ENCODE measurements around the gene SVEP1.
A peak's percentile ranks its signal among the peaks of the same experiment; 100 is the strongest.

Gene SVEP1

DNA sequence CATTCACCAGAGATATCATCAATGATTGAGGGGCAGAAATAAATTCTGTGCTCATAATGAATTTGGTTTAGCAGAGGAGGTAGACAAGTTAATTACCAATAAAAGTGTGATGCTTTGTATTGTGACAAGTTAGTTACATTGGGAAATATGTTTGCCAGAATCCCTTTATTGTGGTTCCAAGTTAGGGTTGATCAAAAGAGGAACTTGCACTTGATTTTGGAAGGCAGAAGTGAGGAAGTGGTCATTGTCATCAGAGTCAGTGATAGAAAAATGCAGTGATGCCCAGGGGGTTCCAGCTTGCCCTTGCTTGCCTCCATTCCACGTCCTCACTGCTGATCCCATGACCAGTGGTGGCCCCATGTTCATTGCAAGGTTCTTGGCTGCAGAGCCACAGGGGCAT is 69.7 kb downstream of the SVEP1 start:
- TF ChIP-seq CTCF (IDR thresholded peaks at IDR 0.05; ENCODE audit: low read depth, low read length) = no peak
- TF ChIP-seq MYC (IDR thresholded peaks at IDR 0.05; ENCODE audit: low read depth, low read length) = no peak
- TF ChIP-seq POLR2A (IDR thresholded peaks at IDR 0.05; ENCODE audit: extremely low read depth, insufficient read length) = no peak
- TF ChIP-seq, protein P1, sequence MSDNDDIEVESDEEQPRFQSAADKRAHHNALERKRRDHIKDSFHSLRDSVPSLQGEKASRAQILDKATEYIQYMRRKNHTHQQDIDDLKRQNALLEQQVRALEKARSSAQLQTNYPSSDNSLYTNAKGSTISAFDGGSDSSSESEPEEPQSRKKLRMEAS (IDR thresholded peaks at IDR 0.05; ENCODE audit: low read depth, low read length) = no peak
- peak; percentile 21 for DNase-seq (ENCODE audit: low read depth)
- H3K4me3 ChIP-seq (ENCODE audit: low read depth, low read length) = no peak overlapping the region

DNA sequence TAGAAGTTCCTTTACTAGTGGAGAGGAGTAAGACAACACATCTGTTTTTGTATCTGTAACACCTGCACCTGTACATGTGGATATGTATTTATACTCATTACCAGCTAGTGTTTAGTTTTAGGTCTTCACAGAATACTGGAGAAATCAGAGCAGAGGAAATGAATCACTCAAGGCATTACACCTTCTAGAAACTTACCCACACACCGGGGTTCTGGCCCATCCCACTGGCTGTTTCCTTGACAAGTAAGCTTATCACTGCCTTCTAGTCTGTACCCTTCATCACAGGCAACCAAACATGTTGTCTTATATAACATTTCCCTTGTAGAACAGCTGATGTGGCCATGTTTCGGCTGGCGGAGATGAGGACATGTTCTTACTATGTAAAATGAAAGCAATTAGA is 76.7 kb downstream of the SVEP1 start:
- TF ChIP-seq CTCF (IDR thresholded peaks at IDR 0.05; ENCODE audit: low read depth, low read length) = no peak
- no peak for TF ChIP-seq MYC (IDR thresholded peaks at IDR 0.05; ENCODE audit: low read depth, low read length)
- TF ChIP-seq, protein P1 (IDR thresholded peaks at IDR 0.05; ENCODE audit: low read depth, low read length) = no peak
- TF ChIP-seq POLR2A (IDR thresholded peaks at IDR 0.05; ENCODE audit: extremely low read depth, insufficient read length) = no peak
- no peak overlapping the region for H3K4me3 ChIP-seq (ENCODE audit: low read depth, low read length)
- DNase-seq (ENCODE audit: low read depth) = no peak

DNA sequence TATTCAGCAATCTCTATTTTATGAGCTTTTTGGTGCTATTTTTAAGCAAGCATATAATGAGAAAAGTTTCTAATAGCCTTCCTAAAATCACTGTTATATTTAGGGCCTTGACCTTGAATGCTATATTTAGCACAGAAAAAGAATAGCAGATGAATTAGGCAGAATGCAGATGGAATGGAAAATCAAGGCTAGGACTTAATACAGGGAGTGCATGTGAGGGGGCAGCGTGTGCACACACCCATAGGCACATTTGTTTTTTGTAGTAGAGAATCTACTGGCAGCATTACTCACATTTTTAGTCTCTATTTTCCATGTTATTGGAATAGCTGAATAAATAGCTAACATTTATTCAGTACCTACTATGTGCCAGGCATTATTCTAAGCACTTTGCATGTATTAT is 79.9 kb downstream of the SVEP1 start:
- no peak overlapping the region for H3K4me3 ChIP-seq (ENCODE audit: low read depth, low read length)
- no peak for DNase-seq (ENCODE audit: low read depth)
- no peak for TF ChIP-seq MYC (IDR thresholded peaks at IDR 0.05; ENCODE audit: low read depth, low read length)
- TF ChIP-seq, protein P1 (IDR thresholded peaks at IDR 0.05; ENCODE audit: low read depth, low read length) = no peak
- TF ChIP-seq POLR2A (IDR thresholded peaks at IDR 0.05; ENCODE audit: extremely low read depth, insufficient read length) = no peak
- no peak for TF ChIP-seq CTCF (IDR thresholded peaks at IDR 0.05; ENCODE audit: low read depth, low read length)

GRCh38 chr9:110487196-110487595 is 92.3 kb downstream of the SVEP1 start:
- H3K4me3 ChIP-seq (ENCODE audit: low read depth, low read length) = no peak overlapping the region
- DNase-seq (ENCODE audit: low read depth) = no peak
- TF ChIP-seq MYC (IDR thresholded peaks at IDR 0.05; ENCODE audit: low read depth, low read length) (no peak), CTCF (IDR thresholded peaks at IDR 0.05; ENCODE audit: low read depth, low read length) (no peak), POLR2A (IDR thresholded peaks at IDR 0.05; ENCODE audit: extremely low read depth, insufficient read length) (no peak)
- TF ChIP-seq, protein P1 (IDR thresholded peaks at IDR 0.05; ENCODE audit: low read depth, low read length) = no peak

DNA sequence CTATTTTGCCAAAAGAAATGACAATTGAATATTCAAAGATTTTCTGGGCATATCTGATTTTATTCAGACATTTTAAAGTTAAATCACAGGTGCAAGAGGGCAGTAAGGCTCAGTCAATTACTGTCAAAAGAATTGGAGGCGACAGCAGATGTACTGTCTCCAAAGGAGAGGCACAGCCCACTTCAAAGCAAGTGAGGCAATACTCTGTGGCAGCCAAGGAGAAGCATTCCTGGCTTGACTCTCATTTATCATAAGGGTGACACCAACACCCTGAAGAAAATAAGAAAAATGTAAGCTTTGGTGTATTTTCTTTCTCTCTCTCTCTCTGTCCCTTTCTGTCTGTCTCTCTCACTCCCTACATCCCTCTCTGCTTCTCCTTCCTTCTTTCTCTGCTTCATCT is 93.3 kb downstream of the SVEP1 start:
- H3K4me3 ChIP-seq (ENCODE audit: low read depth, low read length) = no peak overlapping the region
- TF ChIP-seq MYC (IDR thresholded peaks at IDR 0.05; ENCODE audit: low read depth, low read length) = no peak
- TF ChIP-seq POLR2A (IDR thresholded peaks at IDR 0.05; ENCODE audit: extremely low read depth, insufficient read length) = no peak
- no peak for TF ChIP-seq CTCF (IDR thresholded peaks at IDR 0.05; ENCODE audit: low read depth, low read length)
- TF ChIP-seq, protein P1 (IDR thresholded peaks at IDR 0.05; ENCODE audit: low read depth, low read length) = no peak
- no peak for DNase-seq (ENCODE audit: low read depth)

DNA sequence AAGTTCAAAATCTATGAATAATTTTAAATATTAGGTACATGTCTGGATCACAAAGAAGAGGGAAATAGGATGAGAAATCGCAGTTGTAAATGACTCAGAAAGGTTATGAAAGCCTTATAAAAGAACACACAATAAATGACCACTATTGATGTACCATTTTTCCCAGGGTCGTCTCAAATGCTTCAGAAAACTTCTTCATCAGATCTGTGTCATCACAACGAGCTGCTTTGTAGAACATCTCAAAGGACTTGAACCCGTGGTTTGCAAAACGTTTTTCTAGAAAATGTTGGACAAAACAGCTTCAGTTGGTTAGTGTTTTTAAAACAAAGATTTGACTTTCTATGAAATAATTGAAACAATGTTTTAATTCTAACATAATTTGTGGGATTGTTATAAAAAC is 100.1 kb downstream of the SVEP1 start:
- DNase-seq (ENCODE audit: low read depth) = no peak
- H3K4me3 ChIP-seq (ENCODE audit: low read depth, low read length) = no peak overlapping the region
- TF ChIP-seq CTCF (IDR thresholded peaks at IDR 0.05; ENCODE audit: low read depth, low read length) = no peak
